Glutamatergic neuron (in vitro differentiated cells): ENCODE data around the gene TAF8. TPM values are rescaled to one million over a fixed set of nuclear protein-coding genes. Genes with fewer than 3 reads are reported as not detected.

ENCODE experiments used
- DNase-seq: peaks from one replicate; pipeline ENCODE4 v3.0.0; 2022
- H3K27ac Mint-ChIP-seq: one replicate; pipeline ENCODE4 v1.8.0; 2020; ENCODE audit warnings: mild to moderate bottlenecking, mixed read lengths, inconsistent platforms; ENCODE audit not compliant: unreplicated experiment
- H3K27me3 Mint-ChIP-seq: one replicate; pipeline ENCODE4 v1.8.0; 2020; ENCODE audit warnings: mild to moderate bottlenecking, moderate library complexity, mixed read lengths, inconsistent platforms; ENCODE audit not compliant: unreplicated experiment
- H3K36me3 Mint-ChIP-seq: one replicate; pipeline ENCODE4 v1.8.0; 2020; ENCODE audit warnings: mild to moderate bottlenecking, mixed read lengths, inconsistent platforms; ENCODE audit not compliant: unreplicated experiment
- H3K4me1 Mint-ChIP-seq: one replicate; pipeline ENCODE4 v1.8.0; 2020; ENCODE audit warnings: mild to moderate bottlenecking, low read depth, mixed read lengths, inconsistent platforms; ENCODE audit not compliant: unreplicated experiment
- H3K4me3 Mint-ChIP-seq: one replicate; pipeline ENCODE4 v1.8.0; 2020; ENCODE audit warnings: mild to moderate bottlenecking, mixed read lengths, inconsistent platforms; ENCODE audit not compliant: unreplicated experiment
- H3K9me3 Mint-ChIP-seq: one replicate; pipeline ENCODE4 v1.8.0; 2020; ENCODE audit warnings: mild to moderate bottlenecking, moderate library complexity, mixed read lengths, inconsistent platforms; ENCODE audit not compliant: unreplicated experiment
- total RNA-seq: library from RNA; stranded (reverse); fragmentation: NEBNext Ultra II Directional; extraction: Animal tissue kit (Norgen Biotek cat#: 25700); gene quantifications from one replicate; pipeline ENCODE4 v1.2.1, GENCODE V29; 2021; ENCODE audit not compliant: unreplicated experiment
- TF ChIP-seq, protein P1 (sequence below): fragments of 200-600 bp; sonication (generic); IDR thresholded peaks from one replicate; pipeline ENCODE4 v1.5.0; 2021; ENCODE audit not compliant: partially characterized antibody, unreplicated experiment

Gene TAF8
- total RNA-seq, 1 donor from 2014 or later: 16.2 TPM

GRCh38 chr6:42009844-42010184 is 40.5 kb upstream of the TAF8 start:
- Mint-ChIP-seq H3K4me1 (peaks cover 7% of the 10 kb centered on the region), H3K4me3 (no peak overlapping the region), H3K9me3 (peaks cover 2% of the 10 kb centered on the region), H3K27ac (no peak overlapping the region), H3K36me3 (no peaks in the 10 kb centered on the region), H3K27me3 (peaks cover 5% of the 10 kb centered on the region)
- TF ChIP-seq, protein P1, sequence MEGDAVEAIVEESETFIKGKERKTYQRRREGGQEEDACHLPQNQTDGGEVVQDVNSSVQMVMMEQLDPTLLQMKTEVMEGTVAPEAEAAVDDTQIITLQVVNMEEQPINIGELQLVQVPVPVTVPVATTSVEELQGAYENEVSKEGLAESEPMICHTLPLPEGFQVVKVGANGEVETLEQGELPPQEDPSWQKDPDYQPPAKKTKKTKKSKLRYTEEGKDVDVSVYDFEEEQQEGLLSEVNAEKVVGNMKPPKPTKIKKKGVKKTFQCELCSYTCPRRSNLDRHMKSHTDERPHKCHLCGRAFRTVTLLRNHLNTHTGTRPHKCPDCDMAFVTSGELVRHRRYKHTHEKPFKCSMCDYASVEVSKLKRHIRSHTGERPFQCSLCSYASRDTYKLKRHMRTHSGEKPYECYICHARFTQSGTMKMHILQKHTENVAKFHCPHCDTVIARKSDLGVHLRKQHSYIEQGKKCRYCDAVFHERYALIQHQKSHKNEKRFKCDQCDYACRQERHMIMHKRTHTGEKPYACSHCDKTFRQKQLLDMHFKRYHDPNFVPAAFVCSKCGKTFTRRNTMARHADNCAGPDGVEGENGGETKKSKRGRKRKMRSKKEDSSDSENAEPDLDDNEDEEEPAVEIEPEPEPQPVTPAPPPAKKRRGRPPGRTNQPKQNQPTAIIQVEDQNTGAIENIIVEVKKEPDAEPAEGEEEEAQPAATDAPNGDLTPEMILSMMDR: no peak
- DNase-seq: no peak

- Mint-ChIP-seq H3K9me3 (peaks cover 2% of the 10 kb centered on the region), H3K36me3 (no peaks in the 10 kb centered on the region), H3K4me3 (no peak overlapping the region), H3K27me3 (peaks cover 5% of the 10 kb centered on the region), H3K4me1 (peaks cover 7% of the 10 kb centered on the region), H3K27ac (no peak overlapping the region)
- TF ChIP-seq, protein P1: no peak
- DNase-seq: no peak
Observed at GRCh38 chr6:42010185-42010891, 40.0 kb upstream of the TAF8 start.

DNA sequence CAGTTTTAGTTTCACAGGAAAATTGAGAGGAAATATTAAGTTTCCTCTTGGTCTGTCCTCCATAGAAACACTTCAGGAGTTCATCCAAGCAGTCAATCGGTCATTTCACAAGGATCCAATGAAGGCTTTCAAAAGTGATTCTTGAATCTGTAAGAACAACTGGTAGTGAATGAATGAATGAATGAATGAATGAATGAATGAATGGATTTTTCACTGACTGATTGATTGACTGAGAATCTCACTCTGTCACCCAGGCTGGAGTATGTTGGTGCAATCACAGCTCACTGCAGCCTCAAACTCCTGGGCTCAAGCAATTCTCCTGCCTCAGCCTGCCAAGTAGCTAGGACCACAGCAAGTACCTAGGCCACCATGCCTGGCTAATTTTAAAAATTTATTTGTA is 39.4 kb upstream of the TAF8 start:
- H3K9me3 Mint-ChIP-seq: peaks cover 2% of the 10 kb centered on the region
- peaks cover 7% of the 10 kb centered on the region for H3K4me1 Mint-ChIP-seq
- no peak overlapping the region for H3K27ac Mint-ChIP-seq
- no peaks in the 10 kb centered on the region for H3K36me3 Mint-ChIP-seq
- no peak overlapping the region for H3K4me3 Mint-ChIP-seq
- TF ChIP-seq, protein P1: no peak
- H3K27me3 Mint-ChIP-seq: peaks cover 5% of the 10 kb centered on the region
- DNase-seq: no peak

DNA sequence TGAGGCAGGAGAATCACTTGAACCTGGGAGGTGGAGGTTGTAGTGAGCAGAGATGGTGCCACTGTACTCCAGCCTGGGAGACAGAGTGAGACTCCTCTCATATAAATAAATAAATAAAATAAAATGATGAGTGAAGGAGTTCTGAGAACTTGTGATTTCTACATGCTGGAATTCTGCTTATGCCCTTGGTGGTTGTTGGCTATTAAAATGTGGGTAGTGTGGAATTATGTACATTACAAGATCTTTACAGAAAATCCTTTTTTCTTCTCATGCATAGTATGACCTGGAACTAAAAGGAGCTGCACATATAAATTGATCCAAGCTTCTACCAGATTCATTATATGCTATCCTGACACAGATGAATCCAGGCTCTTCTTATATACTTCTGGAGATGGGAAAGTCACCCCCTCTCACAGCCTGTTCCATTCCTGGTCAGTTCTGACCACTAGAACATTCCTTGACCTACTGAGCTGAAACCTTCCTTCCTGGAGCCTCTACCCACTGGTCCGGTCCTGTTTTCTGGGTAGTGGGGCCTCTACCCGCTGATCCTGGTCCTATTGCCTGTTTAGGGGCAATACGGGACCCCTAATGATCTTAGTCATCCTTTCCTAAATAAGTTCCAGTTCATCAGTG is 37.7 kb upstream of the TAF8 start:
- no peaks in the 10 kb centered on the region for H3K36me3 Mint-ChIP-seq
- DNase-seq: no peak
- no peak overlapping the region for H3K4me3 Mint-ChIP-seq
- TF ChIP-seq, protein P1: no peak
- H3K27me3 Mint-ChIP-seq: peaks cover 3% of the 10 kb centered on the region
- H3K4me1 Mint-ChIP-seq: peaks cover 1% of the 10 kb centered on the region
- no peak overlapping the region for H3K27ac Mint-ChIP-seq
- H3K9me3 Mint-ChIP-seq: no peaks in the 10 kb centered on the region

DNA sequence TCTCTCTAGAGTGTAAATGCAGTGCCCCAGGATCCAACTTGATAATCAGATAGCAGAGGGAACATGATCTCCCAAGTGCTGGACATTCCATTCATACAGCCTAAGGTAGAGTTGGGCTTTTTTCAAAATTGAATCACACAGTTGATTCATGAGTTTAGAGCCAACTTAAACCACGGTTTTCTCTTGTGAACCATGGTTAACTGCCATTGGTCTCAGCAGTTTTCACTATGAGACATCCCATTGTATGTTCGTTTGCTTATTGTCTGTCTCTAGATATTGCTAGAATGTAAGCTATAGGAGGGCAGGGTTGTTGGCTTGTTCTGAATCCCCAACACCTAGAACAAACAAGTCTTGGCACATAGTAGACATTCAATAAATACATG is 37.2 kb upstream of the TAF8 start:
- no peaks in the 10 kb centered on the region for H3K4me1 Mint-ChIP-seq
- no peaks in the 10 kb centered on the region for H3K36me3 Mint-ChIP-seq
- H3K9me3 Mint-ChIP-seq: no peaks in the 10 kb centered on the region
- H3K4me3 Mint-ChIP-seq: no peak overlapping the region
- H3K27ac Mint-ChIP-seq: no peak overlapping the region
- peaks cover 3% of the 10 kb centered on the region for H3K27me3 Mint-ChIP-seq
- no peak for DNase-seq
- TF ChIP-seq, protein P1: no peak
